Suprapubic skin (tissue), 4 donors: ENCODE data around the gene GAS7. TPM values are rescaled to one million over a fixed set of nuclear protein-coding genes. Genes with fewer than 3 reads are reported as not detected.

Experiments
- DNase-seq, 2 donors: peaks; one replicate each; pipeline ENCODE4 v3.0.0-alpha.2; 2019; ENCODE audit warnings: low spot score in 2 of 2
- H3K27ac ChIP-seq: fragments of 200-600 bp; sonication (generic); one replicate; pipeline ENCODE4 v1.5.1; 2019
- H3K27me3 ChIP-seq: fragments of 200-600 bp; sonication (generic); one replicate; pipeline ENCODE4 v1.5.1; 2019
- H3K36me3 ChIP-seq: fragments of 200-600 bp; sonication (generic); one replicate; pipeline ENCODE4 v1.5.1; 2019
- H3K4me1 ChIP-seq: fragments of 200-600 bp; sonication (generic); one replicate; pipeline ENCODE4 v1.5.1; 2019
- H3K4me3 ChIP-seq: fragments of 200-600 bp; sonication (generic); one replicate; pipeline ENCODE4 v1.5.1; 2019; ENCODE audit warnings: mild to moderate bottlenecking
- H3K9me3 ChIP-seq: fragments of 200-600 bp; sonication (generic); one replicate; pipeline ENCODE4 v1.5.1; 2019
- EP300 ChIP-seq: sonication (generic); formaldehyde crosslinking; IDR thresholded peaks from one replicate; pipeline ENCODE4 v1.6.1; 2017; ENCODE audit warnings: antibody characterized with exemption
- POLR2A ChIP-seq, 2 donors: fragments of 450-650 bp; IDR thresholded peaks; one replicate each; pipeline ENCODE4 v1.6.1; 2017; ENCODE audit warnings: antibody characterized with exemption in 2 of 2, mild to moderate bottlenecking in 2 of 2, moderate library complexity in 2 of 2
- POLR2AphosphoS5 ChIP-seq, 3 donors: sonication (generic); formaldehyde crosslinking; IDR thresholded peaks; one replicate each; pipeline ENCODE4 v1.6.1; 2017; ENCODE audit warnings: antibody characterized with exemption in 3 of 3
- WGBS: methylation state at CpG from one replicate; pipeline ENCODE4 v1.1.5; 2018; 5-methylcytosine and 5-hydroxymethylcytosine counted together
- total RNA-seq, 4 donors: library from RNA; depleted of rRNA; stranded (reverse); fragments of >200 nt; gene quantifications; one replicate each; pipeline ENCODE4 v1.1.0, GENCODE V29; 2016
- TF ChIP-seq, protein P1 (sequence below), 2 donors: fragments of 200-600 bp in 1 of 2; fragments of 450-650 bp in 1 of 2; sonication (generic) in 1 of 2; IDR thresholded peaks; one replicate each; pipeline ENCODE4 v1.5.1; 2016 to 2019; ENCODE audit warnings: antibody characterized with exemption in 2 of 2, mild to moderate bottlenecking in 1 of 2, moderate library complexity in 1 of 2

Gene GAS7
- total RNA-seq, 4 donors from 2014 or later: 45.7 to 106 (median 74.2) TPM

- TF ChIP-seq, protein P1, sequence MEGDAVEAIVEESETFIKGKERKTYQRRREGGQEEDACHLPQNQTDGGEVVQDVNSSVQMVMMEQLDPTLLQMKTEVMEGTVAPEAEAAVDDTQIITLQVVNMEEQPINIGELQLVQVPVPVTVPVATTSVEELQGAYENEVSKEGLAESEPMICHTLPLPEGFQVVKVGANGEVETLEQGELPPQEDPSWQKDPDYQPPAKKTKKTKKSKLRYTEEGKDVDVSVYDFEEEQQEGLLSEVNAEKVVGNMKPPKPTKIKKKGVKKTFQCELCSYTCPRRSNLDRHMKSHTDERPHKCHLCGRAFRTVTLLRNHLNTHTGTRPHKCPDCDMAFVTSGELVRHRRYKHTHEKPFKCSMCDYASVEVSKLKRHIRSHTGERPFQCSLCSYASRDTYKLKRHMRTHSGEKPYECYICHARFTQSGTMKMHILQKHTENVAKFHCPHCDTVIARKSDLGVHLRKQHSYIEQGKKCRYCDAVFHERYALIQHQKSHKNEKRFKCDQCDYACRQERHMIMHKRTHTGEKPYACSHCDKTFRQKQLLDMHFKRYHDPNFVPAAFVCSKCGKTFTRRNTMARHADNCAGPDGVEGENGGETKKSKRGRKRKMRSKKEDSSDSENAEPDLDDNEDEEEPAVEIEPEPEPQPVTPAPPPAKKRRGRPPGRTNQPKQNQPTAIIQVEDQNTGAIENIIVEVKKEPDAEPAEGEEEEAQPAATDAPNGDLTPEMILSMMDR (IDR thresholded peaks at IDR 0.05): no peak
- no peak for TF ChIP-seq EP300
- no peak for TF ChIP-seq POLR2AphosphoS5 (IDR thresholded peaks at IDR 0.05)
- TF ChIP-seq POLR2A (IDR thresholded peaks at IDR 0.05): no peak
- H3K36me3 ChIP-seq: peaks cover 55% of the 10 kb centered on the region
- H3K27me3 ChIP-seq: no peaks in the 10 kb centered on the region
- H3K9me3 ChIP-seq: no peaks in the 10 kb centered on the region
- 88% methylated on average over 8 of the region's 13 CpGs for WGBS
- H3K27ac ChIP-seq: no peak overlapping the region
- no peak overlapping the region for H3K4me3 ChIP-seq
- H3K4me1 ChIP-seq: no peaks in the 10 kb centered on the region
- no peak for DNase-seq
These were observed 281.3 kb downstream of the GAS7 start for GRCh38 chr17:9917131-9917530.

DNA sequence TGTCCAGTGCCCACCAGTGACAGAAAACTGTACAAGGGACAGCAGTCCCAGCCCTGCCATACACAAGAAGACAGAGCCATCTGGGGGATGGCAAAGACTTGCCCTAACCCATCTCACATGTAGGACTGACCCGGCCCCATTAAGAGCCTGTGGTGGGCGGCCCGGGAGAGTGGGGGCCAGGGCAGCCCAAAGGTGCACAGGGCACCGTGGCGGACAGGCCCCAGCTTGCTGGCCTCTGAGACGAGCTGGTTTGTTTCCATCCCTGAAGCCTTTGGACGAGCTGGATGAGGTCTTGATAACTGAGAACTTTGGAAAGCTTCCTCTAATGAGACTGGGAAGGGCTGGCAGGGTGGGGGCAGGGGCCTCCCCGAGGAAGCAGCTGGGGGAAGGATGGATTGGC is 282.3 kb downstream of the GAS7 start:
- no peak for DNase-seq
- Histone ChIP-seq H3K36me3 (peaks cover 52% of the 10 kb centered on the region), H3K27me3 (no peaks in the 10 kb centered on the region), H3K4me3 (no peak overlapping the region), H3K9me3 (no peaks in the 10 kb centered on the region), H3K27ac (no peak overlapping the region), H3K4me1 (no peaks in the 10 kb centered on the region)
- WGBS: 66% methylated on average over 5 of the region's 8 CpGs
- TF ChIP-seq POLR2AphosphoS5 (IDR thresholded peaks at IDR 0.05) (no peak), POLR2A (IDR thresholded peaks at IDR 0.05) (no peak), EP300 (no peak)
- TF ChIP-seq, protein P1 (IDR thresholded peaks at IDR 0.05): no peak

DNA sequence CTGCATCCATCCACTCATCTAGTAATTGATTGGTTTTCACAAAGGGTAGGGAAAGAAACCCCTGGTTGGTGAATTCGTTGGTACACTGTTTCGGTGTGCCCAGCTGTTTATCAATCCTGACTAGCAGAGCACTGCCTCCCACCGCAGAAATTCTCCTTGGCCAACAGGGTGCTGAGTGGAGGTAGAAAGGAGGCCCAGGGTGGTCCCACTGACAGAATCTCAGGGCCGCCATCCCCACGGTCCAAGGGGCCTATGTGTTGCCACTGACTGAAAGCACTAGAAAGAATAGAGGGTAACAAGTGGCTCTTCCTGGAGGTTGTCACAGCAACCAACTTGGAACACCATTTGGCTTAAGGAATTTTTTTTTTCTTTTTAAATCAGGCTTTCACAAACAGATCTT is 284.9 kb downstream of the GAS7 start:
- no peak for TF ChIP-seq POLR2A (IDR thresholded peaks at IDR 0.05)
- TF ChIP-seq, protein P1 (IDR thresholded peaks at IDR 0.05): no peak
- TF ChIP-seq POLR2AphosphoS5 (IDR thresholded peaks at IDR 0.05): no peak
- TF ChIP-seq EP300: no peak
- Histone ChIP-seq H3K9me3 (no peaks in the 10 kb centered on the region), H3K36me3 (peaks cover 40% of the 10 kb centered on the region), H3K27me3 (no peaks in the 10 kb centered on the region), H3K4me1 (no peaks in the 10 kb centered on the region), H3K4me3 (no peak overlapping the region), H3K27ac (no peak overlapping the region)
- DNase-seq: no peak
- 95% methylated on average over 5 of the region's 5 CpGs for WGBS

GRCh38 chr17:9912121-9913099 is 286.0 kb downstream of the GAS7 start:
- H3K27ac ChIP-seq: no peak overlapping the region

DNA sequence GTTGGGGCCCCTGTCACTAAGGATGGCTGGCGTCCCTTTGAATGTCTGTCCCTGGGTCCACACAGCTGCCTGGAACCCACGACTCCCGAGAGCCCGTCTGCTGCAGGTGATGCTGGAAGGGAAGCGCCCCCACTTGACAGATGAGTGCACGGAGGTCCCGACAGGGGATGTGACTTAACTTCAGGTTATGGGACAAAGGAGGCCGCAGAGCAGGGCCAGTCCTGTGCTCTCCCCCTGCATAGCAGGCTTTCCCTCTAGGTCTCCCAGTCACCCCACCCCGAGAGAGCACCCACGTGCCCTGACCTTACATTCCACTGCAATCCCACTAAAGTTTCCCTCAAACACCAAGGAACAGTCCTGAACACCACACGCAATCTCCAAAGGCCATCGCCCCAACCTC is 287.3 kb downstream of the GAS7 start:
- H3K4me1 ChIP-seq: no peaks in the 10 kb centered on the region
- 87% methylated on average over 5 of the region's 12 CpGs for WGBS
- no peaks in the 10 kb centered on the region for H3K9me3 ChIP-seq
- no peak overlapping the region for H3K27ac ChIP-seq
- peaks cover 17% of the 10 kb centered on the region for H3K36me3 ChIP-seq
- no peak overlapping the region for H3K4me3 ChIP-seq
- H3K27me3 ChIP-seq: peaks cover 11% of the 10 kb centered on the region
- TF ChIP-seq, protein P1 (IDR thresholded peaks at IDR 0.05): no peak
- TF ChIP-seq EP300 (no peak), POLR2A (IDR thresholded peaks at IDR 0.05) (no peak), POLR2AphosphoS5 (IDR thresholded peaks at IDR 0.05) (no peak)
- DNase-seq: no peak

More at GRCh38 chr17:9912121-9913099, 286.0 kb downstream of the GAS7 start:
- Histone ChIP-seq H3K36me3 (peaks cover 29% of the 10 kb centered on the region), H3K4me3 (no peak overlapping the region), H3K4me1 (no peaks in the 10 kb centered on the region), H3K27me3 (no peaks in the 10 kb centered on the region), H3K9me3 (no peaks in the 10 kb centered on the region)
- WGBS: 70% methylated on average over 18 of the region's 18 CpGs
- TF ChIP-seq EP300 (no peak), POLR2A (IDR thresholded peaks at IDR 0.05) (no peak), POLR2AphosphoS5 (IDR thresholded peaks at IDR 0.05) (no peak)
- TF ChIP-seq, protein P1 (IDR thresholded peaks at IDR 0.05): no peak
- DNase-seq: no peak
